B cell (primary cell): ENCODE measurements around the gene ABLIM1.

Experiments
- CTCF ChIP-seq: fragments of 200-600 bp; IDR thresholded peaks from one replicate; pipeline ENCODE4 v1.8.0; 2022; ENCODE audit warnings: antibody characterized with exemption, mild to moderate bottlenecking
- EZH2 ChIP-seq: IDR thresholded peaks from 2 replicates; pipeline ENCODE4 v1.6.1; 2012; ENCODE audit warnings: borderline replicate concordance, low read depth, mild to moderate bottlenecking, moderate library complexity, low read length; ENCODE audit not compliant: insufficient read depth, poor library complexity, severe bottlenecking

- no peak for TF ChIP-seq CTCF
- TF ChIP-seq EZH2: no peak
Observed at GRCh38 chr10:114523876-114524275, 134.2 kb downstream of the ABLIM1 start.
